GM10248 (cell line): Measurements from ENCODE around the gene MARCKS.

Experiments used
- CTCF ChIA-PET: fragments of 300-600 bp; sonication (Branson Sonifier 250); formaldehyde crosslinking; extraction: SDS; loops from one replicate; lab custom pipeline; 2021; ENCODE audit warnings: antibody characterized with exemption; lab: Yijun Ruan, JAX
- POLR2A ChIA-PET: fragments of 350-650 bp; sonication (Branson Sonifier 250); formaldehyde crosslinking; extraction: SDS; loops from one replicate; lab custom pipeline; 2020; ENCODE audit warnings: antibody characterized with exemption; lab: Yijun Ruan, JAX
- DNase-seq: peaks from one replicate; pipeline ENCODE4 v3.0.0; 2012; ENCODE audit errors: extremely low spot score
- CTCF ChIP-seq: IDR thresholded peaks from 2 replicates; pipeline ENCODE4 v1.5.1; 2012; ENCODE audit warnings: mild to moderate bottlenecking, low read depth; ENCODE audit errors: extremely low read depth, missing control alignments, control extremely low read depth

MARCKS gene

GRCh38 chr6:113821445-113821844, 35.7 kb upstream of the MARCKS start:
- CTCF ChIA-PET = interaction anchor here (1.3 to 2.3 kb wide), 5 partner anchors 11 to 37 kb away, joined by 3 to 7 read pairs (median 6); no protein-coding TSS in a partner anchor
- DNase-seq = no peak
- POLR2A ChIA-PET = no interaction called here
- TF ChIP-seq CTCF = no peak

- ChIA-PET CTCF (interaction anchor here (1.4 to 1.5 kb wide), 3 partner anchors 27 to 518 kb away, joined by 3 to 4 read pairs (median 4); no protein-coding TSS in a partner anchor), POLR2A (no interaction called here)
- no peak for DNase-seq
- TF ChIP-seq CTCF = no peak
Measured at GRCh38 chr6:113823916-113824315, 33.2 kb upstream of the MARCKS start.

- ChIA-PET CTCF (interaction anchor here (1.4 to 1.5 kb wide), 3 partner anchors 27 to 518 kb away, joined by 3 to 4 read pairs (median 4); no protein-coding TSS in a partner anchor), POLR2A (no interaction called here)
- no peak for DNase-seq
- no peak for TF ChIP-seq CTCF
Measured at GRCh38 chr6:113824411-113824810, 32.7 kb upstream of the MARCKS start.

- POLR2A ChIA-PET = no interaction called here
- CTCF ChIA-PET = interaction anchor here (1.4 to 1.5 kb wide), 3 partner anchors 28 to 519 kb away, joined by 3 to 4 read pairs (median 4); no protein-coding TSS in a partner anchor
- TF ChIP-seq CTCF = no peak
Measured at GRCh38 chr6:113824866-113825265, 32.3 kb upstream of the MARCKS start.

GRCh38 chr6:113825781-113826180, 31.4 kb upstream of the MARCKS start:
- ChIA-PET CTCF (interaction anchor here (0.8 to 1.9 kb wide), 5 partner anchors 12 to 39 kb away, joined by 3 to 6 read pairs (median 4); no protein-coding TSS in a partner anchor), POLR2A (no interaction called here)
- no peak for TF ChIP-seq CTCF
- no peak for DNase-seq

More at GRCh38 chr6:113824866-113825265, 32.3 kb upstream of the MARCKS start:
- DNase-seq = no peak

- no peak for TF ChIP-seq CTCF
- DNase-seq = no peak
- ChIA-PET POLR2A (no interaction called here), CTCF (interaction anchor here (0.7 to 1.9 kb wide), 4 partner anchors 10 to 49 kb away, joined by 3 to 5 read pairs (median 4); no protein-coding TSS in a partner anchor)
Measured at GRCh38 chr6:113828984-113829695, 28.0 kb upstream of the MARCKS start.
